Spinal cord (tissue), 10 donors: ENCODE measurements around the gene LANCL2. TPM values are rescaled to one million over a fixed set of nuclear protein-coding genes. Genes with fewer than 3 reads are reported as not detected.
"Not testable (repeated sequence)": the region's sequence is repeated elsewhere in the genome, so short reads cannot be mapped to it uniquely, and the experiment has no call there.

ENCODE experiments used
- DNase-seq, 6 donors: peaks; one replicate each; pipeline versions ENCODE4 v3.0.0 to v3.0.0-alpha.2; 2013 to 2015; ENCODE audit warnings: low spot score in 6 of 6, low read depth in 4 of 6
- H3K27ac ChIP-seq: one replicate; pipeline ENCODE4 v1.5.1; 2013; ENCODE audit warnings: low read depth, low read length, control low read depth
- H3K27me3 ChIP-seq: one replicate; pipeline ENCODE4 v1.6.1; 2013; ENCODE audit warnings: low read length; ENCODE audit not compliant: control insufficient read depth, insufficient read depth
- H3K36me3 ChIP-seq: one replicate; pipeline ENCODE4 v1.6.1; 2013; ENCODE audit warnings: low read length; ENCODE audit not compliant: control insufficient read depth, insufficient read depth
- H3K4me1 ChIP-seq: one replicate; pipeline ENCODE4 v1.6.1; 2013; ENCODE audit warnings: low read length; ENCODE audit not compliant: control insufficient read depth, insufficient read depth
- H3K4me3 ChIP-seq: one replicate; pipeline ENCODE4 v1.5.1; 2013; ENCODE audit warnings: low read depth, low read length, control low read depth
- H3K9me3 ChIP-seq: one replicate; pipeline ENCODE4 v1.6.1; 2013; ENCODE audit warnings: low read length; ENCODE audit not compliant: control insufficient read depth, insufficient read depth
- WGBS: methylation state at CpG from one replicate; pipeline ENCODE4 v1.1.5; 2013; ENCODE audit warnings: missing lambda C conversion rate; ENCODE audit not compliant: insufficient coverage; 5-methylcytosine and 5-hydroxymethylcytosine counted together
- polyA plus RNA-seq, 2 donors: library from polyadenylated mRNA; unstranded; fragments of 120-200 nt; gene quantifications; one replicate each; pipeline ENCODE4 v1.2.1, GENCODE V29; 2013; ENCODE audit not compliant: insufficient read length in 2 of 2
- total RNA-seq, 2 donors: library from RNA; depleted of rRNA in 1 of 2; stranded (reverse); fragments of 120-200 nt in 1 of 2; fragments of >200 nt in 1 of 2; gene quantifications; one replicate each; pipeline versions ENCODE4 v1.2.3 to v1.2.4, GENCODE V29; 2013 to 2014
- donor health status: healthy.

Gene LANCL2
- total and polyA plus RNA-seq, 4 donors, result 33.4 to 67.1 (median 50.5) TPM

GRCh38 chr7:55415173-55415778 is 50.1 kb downstream of the LANCL2 start:
- DNase-seq, result peak; percentile 47 to 95 (median 70)
- WGBS, result 62% methylated on average over 4 of the region's 6 CpGs
- no peaks in the 10 kb centered on the region for H3K27me3 ChIP-seq
- no peaks in the 10 kb centered on the region for H3K9me3 ChIP-seq
- H3K4me1 ChIP-seq, result no peaks in the 10 kb centered on the region
- no peak overlapping the region for H3K27ac ChIP-seq
- no peak overlapping the region for H3K4me3 ChIP-seq
- peaks cover 6% of the 10 kb centered on the region for H3K36me3 ChIP-seq

GRCh38 chr7:55417456-55417855 is 52.3 kb downstream of the LANCL2 start:
- H3K27ac ChIP-seq, H3K36me3 ChIP-seq, H3K4me3 ChIP-seq, H3K27me3 ChIP-seq, H3K9me3 ChIP-seq, H3K4me1 ChIP-seq, DNase-seq: not testable (repeated sequence)
- WGBS, result 100% methylated on average over 1 of the region's 4 CpGs

- Histone ChIP-seq H3K36me3 (peaks cover 2% of the 10 kb centered on the region), H3K9me3 (no peaks in the 10 kb centered on the region), H3K4me3 (no peak overlapping the region), H3K27ac (no peak overlapping the region), H3K27me3 (no peaks in the 10 kb centered on the region), H3K4me1 (no peaks in the 10 kb centered on the region)
- DNase-seq, result peak in 1 of 6 donors; percentile 32
- no CpG with 5 or more reads among the region's 3 CpGs for WGBS
These were observed 55.4 kb downstream of the LANCL2 start for GRCh38 chr7:55420530-55420929.

GRCh38 chr7:55423277-55423711 is 58.2 kb downstream of the LANCL2 start:
- Histone ChIP-seq H3K27me3 (no peaks in the 10 kb centered on the region), H3K4me3 (no peak overlapping the region), H3K4me1 (peaks cover 6% of the 10 kb centered on the region), H3K36me3 (peaks cover 18% of the 10 kb centered on the region), H3K9me3 (no peaks in the 10 kb centered on the region), H3K27ac (no peak overlapping the region)
- DNase-seq, result peak in 1 of 6 donors; percentile 35
- WGBS, result 70% methylated on average over 5 of the region's 5 CpGs

GRCh38 chr7:55423891-55424290 is 58.8 kb downstream of the LANCL2 start:
- H3K4me3 ChIP-seq, result no peak overlapping the region
- 69% methylated on average over 5 of the region's 5 CpGs for WGBS
- H3K36me3 ChIP-seq, result peaks cover 18% of the 10 kb centered on the region
- peaks cover 6% of the 10 kb centered on the region for H3K4me1 ChIP-seq
- H3K9me3 ChIP-seq, result no peaks in the 10 kb centered on the region
- no peaks in the 10 kb centered on the region for H3K27me3 ChIP-seq
- no peak overlapping the region for H3K27ac ChIP-seq
- DNase-seq, result no peak

GRCh38 chr7:55425141-55425752 is 60.1 kb downstream of the LANCL2 start:
- 100% methylated on average over 10 of the region's 11 CpGs for WGBS
- H3K9me3 ChIP-seq, result no peaks in the 10 kb centered on the region
- H3K27me3 ChIP-seq, result no peaks in the 10 kb centered on the region
- H3K36me3 ChIP-seq, result peaks cover 22% of the 10 kb centered on the region
- H3K4me1 ChIP-seq, result peaks cover 6% of the 10 kb centered on the region
- no peak overlapping the region for H3K4me3 ChIP-seq
- no peak for DNase-seq
- no peak overlapping the region for H3K27ac ChIP-seq

GRCh38 chr7:55426676-55427075 is 61.5 kb downstream of the LANCL2 start:
- whole genome bisulfite sequencing, result 75% methylated on average over 12 of the region's 12 CpGs
- Histone ChIP-seq H3K27ac (no peak overlapping the region), H3K27me3 (no peaks in the 10 kb centered on the region), H3K4me3 (no peak overlapping the region), H3K36me3 (peaks cover 23% of the 10 kb centered on the region), H3K9me3 (no peaks in the 10 kb centered on the region), H3K4me1 (peaks cover 6% of the 10 kb centered on the region)
- DNase-seq, result no peak

GRCh38 chr7:55427342-55427741 is 62.2 kb downstream of the LANCL2 start:
- 67% methylated on average over 3 of the region's 4 CpGs for WGBS
- peaks cover 25% of the 10 kb centered on the region for H3K36me3 ChIP-seq

GRCh38 chr7:55427800-55428199 is 62.7 kb downstream of the LANCL2 start:
- H3K36me3 ChIP-seq, result peaks cover 25% of the 10 kb centered on the region
- DNase-seq, result peak in 2 of 6 donors; percentile 50 to 71
- H3K27ac ChIP-seq, result no peak overlapping the region
- H3K4me1 ChIP-seq, result peaks cover 6% of the 10 kb centered on the region
- 25% methylated on average over 11 of the region's 11 CpGs for WGBS
- H3K27me3 ChIP-seq, result no peaks in the 10 kb centered on the region
- H3K9me3 ChIP-seq, result no peaks in the 10 kb centered on the region
- H3K4me3 ChIP-seq, result no peak overlapping the region

More at GRCh38 chr7:55427342-55427741, 62.2 kb downstream of the LANCL2 start:
- Histone ChIP-seq H3K27ac (no peak overlapping the region), H3K9me3 (no peaks in the 10 kb centered on the region), H3K4me3 (no peak overlapping the region), H3K4me1 (peaks cover 6% of the 10 kb centered on the region), H3K27me3 (no peaks in the 10 kb centered on the region)
- no peak for DNase-seq
